Activated CD4-positive, alpha-beta T cell treated with anti-CD3 and anti-CD28 coated beads, Interleukin-2, amount 50 U/mL, for 4 hours (primary cell): ENCODE results near the gene PKDCC.

Experiments used
- DNase-seq, 2 experiments: peaks; one replicate each; pipeline ENCODE4 v3.0.0-alpha.2; 2020

PKDCC gene, protein sequence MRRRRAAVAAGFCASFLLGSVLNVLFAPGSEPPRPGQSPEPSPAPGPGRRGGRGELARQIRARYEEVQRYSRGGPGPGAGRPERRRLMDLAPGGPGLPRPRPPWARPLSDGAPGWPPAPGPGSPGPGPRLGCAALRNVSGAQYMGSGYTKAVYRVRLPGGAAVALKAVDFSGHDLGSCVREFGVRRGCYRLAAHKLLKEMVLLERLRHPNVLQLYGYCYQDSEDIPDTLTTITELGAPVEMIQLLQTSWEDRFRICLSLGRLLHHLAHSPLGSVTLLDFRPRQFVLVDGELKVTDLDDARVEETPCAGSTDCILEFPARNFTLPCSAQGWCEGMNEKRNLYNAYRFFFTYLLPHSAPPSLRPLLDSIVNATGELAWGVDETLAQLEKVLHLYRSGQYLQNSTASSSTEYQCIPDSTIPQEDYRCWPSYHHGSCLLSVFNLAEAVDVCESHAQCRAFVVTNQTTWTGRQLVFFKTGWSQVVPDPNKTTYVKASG

GRCh38 chr2:42047488-42048298 is at the start of gene PKDCC:
PKDCC (plus strand) TSS chr2:42048021; CDS start chr2:42048200, 179 bp downstream.
- no peak for DNase-seq

DNA sequence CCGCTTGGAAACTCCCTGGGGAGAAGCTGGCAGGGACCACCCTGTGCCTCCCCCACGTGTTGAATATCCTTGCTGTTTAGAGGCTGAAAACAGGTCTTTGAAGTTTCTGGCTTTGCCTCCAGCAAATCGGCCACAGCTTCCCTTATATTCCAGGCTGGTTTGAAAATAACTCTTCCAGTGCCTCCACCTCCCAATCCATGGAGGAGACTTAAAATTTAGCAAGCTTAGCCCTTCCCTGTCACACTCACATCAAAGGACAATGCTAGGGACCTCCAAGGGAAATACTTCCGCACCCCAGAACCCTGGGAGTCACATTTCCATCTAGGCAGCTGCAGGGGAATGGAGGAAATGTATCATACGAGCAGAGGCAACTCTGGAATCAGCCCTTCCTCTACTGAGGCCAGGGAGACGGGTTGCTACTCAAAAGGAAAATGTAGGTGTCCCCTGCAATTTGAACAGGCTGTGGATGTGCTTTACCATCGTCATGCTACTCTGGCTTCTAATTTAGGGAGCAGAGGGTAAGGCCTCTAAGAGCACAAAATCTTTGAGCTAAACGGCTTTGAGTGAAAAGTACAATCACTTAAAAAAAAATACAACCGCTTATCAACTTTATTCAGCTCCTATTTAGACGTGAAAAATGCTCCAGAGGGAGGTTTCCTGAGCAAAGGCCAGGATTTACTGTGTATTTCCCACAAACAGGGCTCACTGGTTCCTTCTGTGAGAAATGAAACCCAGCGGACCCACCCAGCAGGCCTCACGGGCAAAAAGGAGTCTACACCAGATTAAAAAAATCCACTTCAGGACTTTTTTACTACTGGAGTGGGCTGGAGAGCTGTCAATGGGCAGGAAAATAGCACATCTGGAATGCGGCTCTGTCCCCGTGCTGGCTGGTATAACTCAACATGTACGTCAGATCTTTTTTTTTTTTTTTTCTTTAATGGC is 49.4 kb upstream of the PKDCC start:
- no peak for DNase-seq

DNA sequence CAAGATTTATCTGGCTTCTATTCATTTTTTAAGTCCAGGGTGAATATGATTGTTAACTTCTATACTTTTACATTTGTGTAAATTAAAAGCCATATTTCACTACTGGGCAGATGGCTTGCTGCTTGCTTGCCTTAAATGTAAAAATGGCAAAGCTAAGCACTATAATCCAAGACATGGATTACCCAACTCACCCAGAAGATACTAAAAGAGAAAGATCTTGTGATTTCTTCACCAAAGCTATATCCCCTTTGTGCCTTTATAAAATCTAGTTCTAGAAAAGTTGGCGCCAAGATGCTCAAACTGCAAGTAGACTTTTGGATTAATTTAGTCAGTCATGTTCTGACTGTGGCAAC is 48.7 kb upstream of the PKDCC start:
- DNase-seq: no peak

DNA sequence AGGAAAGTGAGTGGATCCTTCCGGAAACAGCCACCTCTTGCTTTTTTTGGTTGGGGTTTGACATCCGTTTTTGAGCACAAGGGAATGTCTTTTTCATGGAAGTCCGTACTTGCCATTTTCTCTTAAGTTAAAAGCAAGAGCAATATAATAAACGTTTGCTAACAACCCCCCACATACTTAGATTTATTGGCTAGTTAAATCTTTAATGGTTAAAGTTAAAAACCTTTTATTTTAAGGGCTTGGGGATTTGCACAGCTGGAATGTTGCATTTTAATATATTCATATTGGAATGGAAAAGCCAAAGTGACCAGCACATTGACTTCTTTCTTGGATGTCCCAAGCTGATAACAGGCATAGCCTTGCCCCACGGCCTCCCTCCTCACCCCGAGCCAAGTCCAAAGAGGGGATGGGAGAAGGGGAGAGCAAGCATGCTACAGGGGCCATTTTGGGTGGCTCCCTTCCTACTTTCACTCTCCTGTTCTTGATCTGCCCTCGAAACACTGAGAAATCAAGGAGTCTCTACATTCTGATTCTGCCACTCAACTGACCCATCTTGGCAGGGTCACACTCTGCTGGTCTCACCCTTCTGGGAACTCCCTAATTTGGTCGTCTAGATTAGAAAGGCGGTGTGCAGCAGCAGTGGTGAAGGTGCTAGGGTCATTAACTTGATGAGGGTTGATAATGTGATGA is 48.1 kb upstream of the PKDCC start:
- DNase-seq: no peak

GRCh38 chr2:42001711-42002201 is 46.1 kb upstream of the PKDCC start:
- no peak for DNase-seq

DNA sequence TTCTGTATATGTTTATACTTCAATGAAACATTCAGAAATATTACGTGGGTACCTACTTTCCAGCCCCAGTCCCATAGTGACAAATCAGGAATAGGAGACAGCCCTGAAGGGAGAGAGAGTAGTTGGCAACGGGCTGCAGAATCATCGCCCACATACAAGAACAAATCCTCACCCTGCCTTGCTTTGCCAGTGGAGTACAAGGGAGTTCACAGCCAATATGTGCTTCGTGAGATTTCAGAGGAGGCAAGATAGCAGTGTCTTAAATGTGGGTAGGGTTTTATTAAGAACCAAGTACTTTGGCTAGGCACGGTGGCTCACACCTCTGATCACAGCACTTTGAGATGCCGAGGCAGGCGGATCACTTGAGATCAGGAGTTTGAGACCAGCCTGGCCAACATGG is 40.3 kb upstream of the PKDCC start:
- no peak for DNase-seq

GRCh38 chr2:42008241-42008921 is 39.4 kb upstream of the PKDCC start:
- DNase-seq: no peak

- DNase-seq: no peak
These were observed 37.9 kb upstream of the PKDCC start for GRCh38 chr2:42009657-42010580.

DNA sequence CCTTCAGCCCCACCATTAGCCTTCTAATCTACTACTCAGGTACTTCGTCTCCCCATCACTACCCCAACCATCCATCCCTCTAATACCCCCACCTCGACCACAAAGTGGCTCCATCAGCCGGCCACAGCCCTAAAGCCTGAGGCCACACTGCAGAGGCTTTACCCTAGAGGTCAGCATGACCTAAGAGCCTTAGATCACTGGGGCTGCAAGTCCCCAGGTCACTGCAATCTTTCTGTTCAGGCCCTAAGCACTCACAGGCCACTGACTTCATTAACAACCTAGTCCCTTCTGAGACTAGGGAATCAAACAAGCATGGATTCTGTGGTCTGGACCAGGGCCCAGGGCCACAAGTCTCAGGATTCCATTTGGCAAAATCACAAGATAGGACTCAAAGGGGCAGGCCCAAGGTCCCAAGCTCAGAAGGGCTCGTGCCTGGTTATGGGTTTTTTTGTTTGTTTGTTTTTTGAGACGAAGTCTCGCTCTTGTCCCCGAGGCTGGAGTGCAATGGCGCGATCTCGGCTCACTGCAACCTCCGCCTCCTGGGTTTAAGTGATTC is 37.0 kb upstream of the PKDCC start:
- no peak for DNase-seq

- DNase-seq: no peak
These were observed 35.7 kb upstream of the PKDCC start for GRCh38 chr2:42012137-42012536.

- no peak for DNase-seq
These were observed 35.2 kb upstream of the PKDCC start for GRCh38 chr2:42012651-42013050.

DNA sequence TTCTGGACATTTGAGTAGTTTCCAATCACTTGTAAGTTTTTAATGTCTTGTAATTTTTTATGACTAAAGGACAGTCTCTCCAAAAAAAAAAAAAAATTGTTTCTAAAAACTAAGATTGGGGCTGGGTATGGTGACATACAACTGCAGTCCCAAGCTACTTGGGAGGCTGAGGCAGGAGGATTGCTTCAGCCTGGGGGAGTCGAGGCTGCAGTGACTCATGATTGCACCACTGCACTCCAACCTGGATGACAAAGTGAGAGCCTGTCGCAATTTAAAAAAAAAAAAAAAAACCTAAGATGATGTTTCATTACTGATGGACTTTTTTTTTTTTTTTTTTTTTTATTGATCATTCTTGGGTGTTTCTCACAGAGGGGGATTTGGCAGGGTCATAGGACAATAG is 34.4 kb upstream of the PKDCC start:
- DNase-seq: no peak

DNA sequence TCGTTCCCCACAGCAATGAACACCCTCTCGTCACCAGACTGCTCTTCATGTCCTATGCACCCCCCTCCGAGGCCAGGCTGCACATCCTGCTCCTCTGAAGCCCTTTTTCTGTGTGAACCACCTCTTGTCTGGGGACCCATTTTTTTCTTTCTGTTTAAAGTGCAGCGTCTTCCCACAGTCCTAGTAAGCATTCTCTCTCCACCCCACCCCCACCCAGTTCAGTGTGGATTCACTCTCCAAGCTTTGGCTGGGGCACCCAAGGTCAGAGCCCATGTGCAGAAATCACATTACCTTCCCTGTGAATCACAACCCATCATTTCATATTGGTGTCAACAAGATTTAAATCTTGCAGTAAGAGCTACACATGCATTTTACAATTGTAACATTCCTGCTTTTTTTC is 26.4 kb upstream of the PKDCC start:
- DNase-seq: no peak

DNA sequence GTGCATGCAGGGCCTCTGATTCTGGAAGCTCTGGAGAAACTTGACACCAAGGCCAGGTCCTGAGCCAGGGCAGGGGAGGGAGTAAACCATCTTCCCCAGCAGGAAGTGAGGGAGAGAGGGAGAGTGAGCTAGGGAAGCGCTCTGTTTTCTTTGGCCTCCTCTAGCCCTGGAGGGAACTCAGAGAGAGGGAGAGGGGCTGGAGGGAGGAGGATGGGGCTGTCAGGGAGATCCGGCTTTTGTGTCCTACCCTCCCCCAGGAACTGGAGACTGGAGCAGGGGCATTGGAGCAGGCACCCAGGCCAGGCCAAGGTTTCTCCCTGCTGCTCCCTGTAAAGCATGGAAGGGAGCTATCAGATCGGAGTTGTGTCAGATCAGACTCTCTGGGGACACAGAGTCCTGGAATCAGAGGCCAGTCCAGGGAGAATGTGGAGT is 22.7 kb upstream of the PKDCC start:
- no peak for DNase-seq

- no peak for DNase-seq
These were observed 21.5 kb upstream of the PKDCC start for GRCh38 chr2:42026272-42026671.

- no peak for DNase-seq
These were observed 19.2 kb upstream of the PKDCC start for GRCh38 chr2:42028571-42029148.

DNA sequence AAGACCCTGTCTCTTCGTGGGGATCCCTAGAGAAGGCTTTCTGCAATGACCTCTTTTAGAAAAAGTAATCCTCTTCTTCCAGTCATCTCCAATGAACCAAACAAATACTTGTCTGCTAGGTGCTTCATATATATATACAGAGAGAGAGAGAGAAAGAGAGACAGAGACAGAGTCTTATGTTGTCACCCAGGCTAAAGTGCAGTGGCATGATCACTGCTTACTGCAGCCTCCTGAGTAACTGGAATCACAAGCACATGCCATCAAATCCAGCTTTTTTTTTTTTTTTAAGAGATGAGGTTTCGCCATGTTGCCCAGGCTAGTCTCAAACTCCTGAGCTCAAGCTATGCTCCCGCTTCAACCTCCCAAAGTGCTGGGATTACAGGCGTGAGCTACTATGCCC is 18.6 kb upstream of the PKDCC start:
- no peak for DNase-seq

DNA sequence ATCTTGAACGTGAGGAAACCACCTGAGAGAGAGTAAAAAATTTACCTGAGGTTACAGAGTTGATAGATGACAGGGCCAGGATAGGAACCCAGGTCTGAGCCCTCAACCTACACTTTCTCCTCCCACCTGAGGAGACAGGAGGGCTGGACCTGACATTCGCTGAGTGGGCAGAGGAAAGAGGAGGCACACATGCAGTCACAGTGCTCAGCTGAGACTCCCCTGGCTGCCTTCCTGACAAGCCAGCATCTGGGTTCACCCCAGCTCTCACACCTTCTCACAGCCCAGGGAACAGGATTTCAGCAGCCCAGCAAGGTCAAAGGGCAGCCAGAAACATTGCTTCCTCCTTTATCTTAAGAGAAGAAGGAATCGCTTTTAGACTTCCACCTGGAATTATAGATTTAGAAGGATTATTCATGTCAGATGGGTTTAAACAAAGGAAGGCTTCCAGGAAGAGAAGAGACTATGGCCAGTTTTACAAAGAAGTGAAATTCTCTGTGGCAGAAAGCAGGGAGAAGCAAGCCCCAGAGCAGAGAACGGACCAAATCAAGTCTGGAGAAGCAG is 18.1 kb upstream of the PKDCC start:
- no peak for DNase-seq

DNA sequence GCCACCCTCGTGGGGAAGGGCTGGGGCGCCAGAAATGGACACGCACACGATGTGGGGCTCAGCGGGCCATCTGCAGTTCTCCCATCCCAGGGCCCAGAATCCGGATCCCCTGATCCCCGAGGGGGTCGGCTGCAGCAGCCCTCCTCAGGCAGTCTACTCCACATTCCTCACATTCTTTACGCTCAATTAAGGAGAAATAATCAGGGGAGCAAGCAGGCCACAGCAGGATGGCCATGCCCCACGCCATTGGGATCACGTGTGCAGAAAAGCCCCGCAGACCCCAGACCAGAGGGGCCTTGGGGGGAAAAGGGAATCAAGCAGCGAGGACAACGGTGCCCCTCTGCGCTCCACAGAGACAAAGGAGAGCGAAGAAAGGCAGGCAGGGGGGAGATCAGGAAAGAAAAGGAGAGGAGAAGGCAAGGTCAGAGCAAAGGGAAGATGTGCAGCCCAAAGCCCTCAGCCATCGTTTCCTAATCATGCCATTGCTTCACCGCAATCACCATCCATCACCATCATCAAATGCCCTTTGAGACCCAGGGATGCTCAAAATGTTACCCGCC is 17.5 kb upstream of the PKDCC start:
- no peak for DNase-seq
